Measurements from ENCODE around the gene EDN2.

EDN2 gene

DNA sequence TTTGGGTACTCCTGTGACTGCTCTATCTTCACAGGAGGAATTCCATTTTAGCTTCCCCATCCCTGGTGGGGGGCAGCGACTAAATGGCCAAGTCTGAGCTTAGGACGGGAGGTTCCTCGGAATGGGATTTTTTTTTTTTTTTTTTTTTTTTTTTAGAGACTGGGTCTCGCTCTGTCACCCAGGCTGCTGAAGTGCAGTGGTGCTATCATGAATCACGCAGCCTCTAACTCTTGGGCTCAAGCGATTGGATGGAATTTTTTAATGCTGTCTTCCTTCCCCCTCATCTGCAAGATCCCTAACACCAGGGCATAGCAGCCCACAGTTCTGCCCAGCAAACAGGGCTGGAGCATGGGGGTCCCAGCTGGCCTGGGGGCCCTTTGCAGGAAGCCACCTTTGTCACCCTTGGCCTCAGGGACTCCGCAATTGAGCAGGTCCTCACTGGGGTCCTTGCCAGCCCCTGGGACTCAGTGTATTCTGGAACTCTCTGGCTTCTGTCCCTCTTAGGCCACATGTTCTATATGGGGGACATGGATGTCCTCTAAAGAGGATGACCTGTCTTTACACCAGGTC lies 13.1 kb upstream of the EDN2 start:
- no peak for DNase-seq

DNA sequence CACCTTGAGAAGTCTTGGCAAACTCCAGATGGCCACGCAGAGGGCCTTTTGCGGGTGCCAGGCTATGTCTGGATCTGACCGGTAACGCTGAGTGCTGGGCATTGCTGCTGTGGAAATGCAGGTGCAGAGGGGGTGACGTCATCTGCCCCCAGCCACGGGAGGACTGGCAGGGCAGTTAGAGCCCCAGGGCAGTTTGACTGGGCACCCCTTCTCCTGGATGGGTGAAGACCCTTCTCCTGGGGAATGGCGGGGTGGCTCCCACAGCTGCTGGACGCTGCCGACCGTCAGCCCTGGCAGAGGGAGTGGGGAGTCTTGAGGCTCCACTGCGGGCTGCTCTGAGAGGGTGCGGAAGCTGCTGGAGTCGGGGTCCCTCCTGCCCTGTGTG lies 12.6 kb upstream of the EDN2 start:
- no peak for DNase-seq

DNA sequence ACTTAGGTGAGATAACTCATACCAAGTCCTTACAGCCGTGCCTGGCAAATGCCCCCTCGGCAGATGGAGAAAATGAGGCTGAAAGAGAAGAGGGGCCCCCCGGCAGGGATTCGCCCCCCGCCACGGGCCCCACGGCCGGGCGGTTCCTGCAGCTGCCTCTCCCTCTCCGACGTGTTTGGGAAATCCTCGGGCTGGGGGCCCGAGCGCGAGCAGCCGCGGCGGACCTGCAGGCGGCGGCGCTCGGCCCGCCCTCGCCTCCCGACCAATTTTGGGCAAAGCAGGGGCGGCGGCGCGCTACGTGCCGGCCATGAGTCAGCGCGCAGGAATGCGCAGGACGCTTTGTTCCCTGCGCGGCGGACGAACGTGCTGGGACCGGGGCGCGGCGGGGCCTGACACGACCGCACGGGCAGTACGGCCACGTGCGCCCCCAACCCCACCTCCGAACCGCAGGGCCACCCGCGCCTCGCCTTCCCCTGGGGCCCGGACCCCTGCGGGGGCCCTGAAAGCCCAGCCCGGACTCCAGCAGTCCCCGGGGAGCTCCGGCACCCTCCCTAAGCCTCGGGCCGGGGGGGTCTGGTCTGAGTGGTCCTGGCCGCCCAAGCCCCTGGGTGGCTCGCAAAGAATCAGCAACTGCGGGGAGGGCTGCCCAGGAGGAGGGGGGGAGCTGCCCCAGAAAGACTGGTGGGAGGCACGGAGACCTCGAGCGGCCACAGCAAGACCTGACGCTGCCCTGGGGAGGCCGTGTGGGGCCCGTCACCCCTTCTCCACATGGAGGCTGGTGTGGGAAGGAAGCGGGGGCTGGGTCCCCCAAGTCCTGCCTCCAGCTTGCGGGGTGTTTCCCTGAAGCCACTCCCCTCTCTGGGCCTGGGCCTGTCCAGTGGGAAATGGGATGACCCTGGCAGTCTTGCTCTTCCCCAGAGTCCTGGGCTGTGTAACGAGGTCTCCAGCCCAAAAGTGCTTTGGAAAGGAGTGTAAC lies 11.9 kb upstream of the EDN2 start:
- DNase-seq, result peak; percentile 94

DNA sequence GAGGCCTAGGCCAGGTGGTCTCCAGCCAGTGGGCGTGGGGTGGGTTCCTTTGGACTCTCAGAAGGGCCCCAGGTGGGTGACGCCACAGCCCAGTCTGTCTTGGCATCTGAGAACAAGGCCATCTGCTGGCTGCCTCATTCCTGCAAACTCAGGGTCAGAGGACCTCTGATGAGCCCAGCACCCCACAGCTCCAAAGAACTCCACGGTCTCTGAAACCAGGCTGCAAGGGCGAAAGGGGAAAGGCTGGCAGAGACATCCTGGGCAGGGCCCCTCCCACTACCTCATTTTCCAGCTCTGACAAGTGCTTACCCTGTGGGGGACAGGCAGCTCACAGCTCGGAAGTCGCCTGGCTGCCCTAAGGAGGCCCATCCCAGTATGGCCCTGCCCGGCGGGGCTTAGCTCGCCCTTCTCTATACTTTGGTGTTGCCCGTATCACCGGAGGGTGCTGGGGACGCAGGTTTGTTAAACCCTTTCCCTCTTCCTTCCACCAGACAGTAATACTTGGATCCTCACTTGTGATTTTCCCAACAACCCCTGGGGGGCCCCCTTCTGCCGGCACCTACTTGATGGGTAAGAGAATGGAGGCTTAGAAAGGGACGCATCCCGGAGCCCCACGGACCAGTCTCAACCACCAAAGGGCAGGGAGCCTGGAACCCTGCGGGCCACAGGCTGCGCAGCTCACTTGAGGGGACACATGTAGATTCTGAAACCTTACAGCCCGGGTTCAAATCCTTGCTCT lies 10.9 kb upstream of the EDN2 start:
- peak; percentile 58 for DNase-seq

DNA sequence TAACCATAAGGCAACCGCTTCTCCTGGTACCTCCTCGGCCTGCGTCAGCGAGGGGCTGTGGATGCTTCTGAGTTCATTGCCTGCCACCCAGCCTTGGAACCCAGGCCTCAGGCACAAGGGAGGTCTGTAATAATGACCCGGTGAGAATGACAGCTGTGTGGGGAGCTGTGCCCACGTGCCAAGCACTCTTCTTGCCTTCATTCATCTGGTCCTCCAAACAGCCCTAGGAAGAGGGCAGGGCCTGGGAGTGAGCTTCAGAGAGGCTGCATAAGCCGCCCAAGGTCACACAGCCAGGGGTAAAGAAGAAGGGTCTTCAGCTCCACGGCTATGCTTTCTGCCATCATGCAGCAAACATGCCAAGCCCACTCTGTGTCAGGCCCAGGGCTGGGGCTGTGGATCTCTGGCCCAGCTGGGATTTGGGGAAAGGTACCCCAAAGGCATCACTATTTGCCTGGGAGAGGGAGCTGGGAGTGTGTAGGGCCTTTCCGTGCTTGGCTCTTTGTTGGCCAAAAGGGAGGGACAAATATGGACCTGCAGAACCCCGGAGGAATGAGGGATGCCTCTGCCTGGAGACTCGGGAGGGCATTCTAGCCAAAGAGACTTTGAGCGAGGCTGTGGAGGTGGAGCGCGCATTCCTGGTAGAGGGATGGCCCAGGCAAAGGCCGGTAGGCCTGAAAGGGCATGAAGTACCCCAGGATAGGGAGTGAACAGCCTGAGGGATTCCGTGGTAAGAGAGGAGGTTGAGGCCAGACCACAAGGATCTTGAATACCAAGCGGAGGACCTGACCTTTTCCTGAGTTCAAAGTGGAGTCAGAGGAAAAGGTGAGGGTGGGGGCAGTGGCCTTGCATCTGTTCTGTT lies 10.1 kb upstream of the EDN2 start:
- DNase-seq, result no peak

DNA sequence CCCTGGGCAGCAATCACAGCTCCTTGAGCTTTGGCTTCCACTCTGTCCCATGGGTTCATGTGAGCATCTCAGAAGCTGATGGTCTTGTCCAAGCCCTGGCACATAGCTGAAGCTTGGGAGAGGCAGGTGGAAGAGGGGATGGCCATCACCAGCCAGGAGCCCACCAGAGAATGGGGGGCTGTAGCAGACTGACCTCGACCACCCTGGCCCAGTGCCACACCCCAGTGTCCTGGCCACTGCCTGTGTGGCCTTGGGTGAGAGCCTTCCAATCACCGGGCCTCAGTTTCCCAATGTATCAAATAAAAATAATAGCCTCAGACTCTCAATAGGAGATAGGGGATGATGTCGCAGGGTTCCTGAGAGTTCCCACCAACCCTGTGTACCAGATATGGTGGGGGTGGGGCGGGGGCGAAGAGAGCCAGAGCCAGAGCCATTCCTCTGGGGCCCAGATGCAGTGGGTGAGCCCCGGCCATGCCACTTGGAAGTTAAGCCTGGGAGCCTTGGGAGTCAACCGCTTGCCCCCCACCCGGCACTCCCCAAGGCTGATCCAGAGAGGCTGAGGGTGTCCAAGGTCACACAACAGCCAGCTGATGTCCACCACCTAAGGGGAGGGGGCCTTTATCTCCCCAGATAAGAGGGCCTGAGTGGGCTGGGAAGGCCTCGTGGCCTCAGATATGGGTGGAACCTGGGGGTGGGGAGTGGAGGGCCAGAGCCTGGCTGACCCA lies 9.3 kb upstream of the EDN2 start:
- DNase-seq, result no peak

DNA sequence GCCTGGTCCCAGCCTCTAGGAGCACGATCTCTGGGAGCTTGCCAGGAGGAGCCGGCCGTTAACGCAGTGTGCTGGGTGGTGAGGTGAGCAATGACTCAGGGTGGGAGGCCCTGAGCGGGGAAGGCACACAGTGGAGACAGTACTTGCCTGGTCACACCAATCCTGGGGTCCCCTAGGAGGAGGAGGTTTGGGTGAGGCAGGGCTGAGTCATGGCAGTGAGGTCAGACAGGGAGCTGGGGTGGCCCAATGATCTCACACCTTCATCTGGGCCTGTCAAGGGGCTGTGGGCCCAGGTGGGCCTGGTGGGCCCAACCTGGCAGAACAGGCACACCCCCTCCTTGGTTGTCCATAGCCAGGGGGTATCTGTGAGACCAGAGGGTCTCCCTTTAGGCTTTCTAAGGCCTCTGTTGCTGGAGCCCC lies 8.6 kb upstream of the EDN2 start:
- peak; percentile 97 for DNase-seq

DNA sequence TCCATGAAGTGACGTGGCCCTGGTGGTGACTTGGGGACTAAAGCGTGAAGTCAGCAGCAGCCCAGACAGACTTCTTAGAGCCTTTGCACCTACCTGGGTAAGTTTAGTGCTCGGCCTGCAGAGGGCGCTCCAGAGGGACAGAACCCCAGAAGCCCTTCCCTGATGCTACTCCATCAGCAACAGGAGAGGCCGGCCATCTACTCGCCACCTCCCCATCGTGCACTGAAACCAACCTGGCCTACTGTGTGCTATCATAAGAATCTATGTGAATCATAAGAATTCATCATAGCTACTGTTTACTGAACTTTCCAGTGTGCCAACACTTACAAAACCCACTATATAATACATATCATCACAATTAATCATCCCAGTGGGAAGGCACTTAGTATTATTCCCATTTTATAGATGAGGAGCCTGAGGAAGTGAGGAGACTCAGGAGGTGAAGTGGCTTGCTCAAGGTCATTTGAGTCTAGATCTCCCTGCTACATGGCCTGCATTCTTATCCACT lies 7.9 kb upstream of the EDN2 start:
- DNase-seq, result no peak

GRCh38 chr1:41490911-41491310 lies 6.4 kb upstream of the EDN2 start:
- no peak for DNase-seq

DNA sequence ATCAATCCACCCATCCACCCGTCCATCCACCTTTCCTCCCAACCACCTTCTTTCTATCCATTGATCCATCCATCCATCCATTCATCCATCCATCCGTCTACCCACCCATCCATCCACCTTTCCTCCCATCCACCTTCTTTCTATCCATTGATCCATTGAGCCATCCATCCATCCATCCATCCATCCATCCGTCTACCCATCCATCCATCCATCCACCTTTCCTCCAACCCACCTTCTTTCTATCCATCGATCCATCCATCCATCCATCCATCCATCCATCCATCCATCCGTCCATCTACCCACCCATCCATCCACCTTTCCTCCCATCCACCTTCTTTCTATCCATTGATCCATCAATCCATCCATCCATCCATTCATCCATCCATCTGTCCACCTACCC lies 5.1 kb upstream of the EDN2 start:
- no peak for DNase-seq

GRCh38 chr1:41488040-41488951 lies 3.8 kb upstream of the EDN2 start:
- no peak for DNase-seq

DNA sequence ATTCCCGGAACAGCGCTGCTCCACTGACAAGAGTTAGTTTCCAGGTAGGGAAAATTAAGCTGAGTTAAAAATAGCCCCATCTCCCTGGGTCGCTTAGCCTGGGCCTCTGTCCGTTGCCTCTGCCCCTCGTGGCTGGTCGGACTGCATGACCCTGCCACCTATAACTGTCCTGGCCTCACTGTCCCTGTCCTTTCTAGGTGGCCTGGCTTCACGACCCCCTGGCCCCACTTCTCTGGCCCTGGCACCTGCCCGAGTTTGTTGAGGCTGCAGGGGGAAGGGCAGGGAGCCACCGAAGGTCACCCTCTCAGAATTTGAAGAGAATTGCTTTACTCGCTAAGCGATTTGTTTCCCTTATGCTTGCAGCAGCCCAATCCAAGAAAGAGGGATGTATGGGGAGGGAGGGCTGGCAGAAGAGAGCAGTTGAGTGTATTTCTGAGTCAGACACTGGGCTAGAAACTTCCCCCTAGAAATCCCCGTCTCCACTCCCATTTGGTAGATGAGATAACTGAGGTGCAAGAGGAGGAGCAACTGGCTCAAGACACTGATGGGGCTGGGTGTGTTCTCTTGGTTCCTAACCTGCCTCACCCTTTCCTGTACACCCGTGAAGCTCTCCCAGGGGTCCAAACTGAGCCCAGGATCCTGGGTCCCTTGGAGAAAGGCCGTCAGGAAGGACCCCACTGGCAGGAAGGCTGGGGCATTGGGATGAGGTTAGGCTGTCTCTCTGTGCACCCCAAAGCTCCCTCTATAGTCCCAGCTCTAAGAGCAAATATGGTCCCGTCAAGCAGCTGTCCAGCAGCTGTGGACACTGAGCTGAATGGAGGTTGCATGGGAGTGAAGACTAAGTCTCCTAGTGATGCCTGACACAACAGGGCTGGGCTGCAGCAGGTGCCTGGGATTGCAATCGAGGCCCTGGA lies 2.9 kb upstream of the EDN2 start:
- DNase-seq, result peak; percentile 65

DNA sequence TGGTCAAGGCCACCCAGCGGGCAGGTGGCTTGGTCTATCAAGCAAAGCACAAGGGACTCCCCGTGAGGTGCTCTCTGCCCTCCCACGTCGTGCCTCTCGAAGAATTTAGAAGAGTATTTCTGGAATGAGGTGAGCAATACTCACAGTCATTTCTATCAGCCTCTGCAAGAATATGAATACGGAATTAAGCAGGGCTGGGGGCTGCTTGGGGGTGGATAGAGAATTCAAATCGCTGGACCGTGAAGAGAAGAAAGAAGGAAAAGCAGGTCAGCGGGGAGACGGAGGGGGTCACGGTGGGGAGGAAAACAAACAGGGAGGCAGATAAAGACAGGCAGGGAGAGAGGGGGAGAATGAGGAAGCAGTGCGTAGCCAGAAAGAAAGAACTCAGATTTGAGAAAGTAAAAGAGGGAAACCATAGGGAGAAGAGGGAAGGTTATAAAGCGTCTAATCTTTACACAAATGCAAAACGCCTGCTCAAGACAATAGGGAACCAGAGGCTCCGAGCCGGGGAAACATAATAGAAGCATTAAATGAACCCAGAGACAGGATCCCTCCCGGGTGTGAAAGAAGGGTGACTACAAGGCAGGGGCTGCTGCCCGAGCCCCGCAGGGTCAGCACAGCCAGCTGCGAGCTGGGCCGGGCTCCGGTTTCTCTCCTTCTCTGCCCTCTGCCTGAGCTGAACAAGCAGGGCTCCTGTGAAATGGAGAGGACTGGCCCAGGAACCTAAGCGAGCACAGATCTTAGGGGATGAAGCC lies 2.1 kb upstream of the EDN2 start:
- DNase-seq, result peak; percentile 90

DNA sequence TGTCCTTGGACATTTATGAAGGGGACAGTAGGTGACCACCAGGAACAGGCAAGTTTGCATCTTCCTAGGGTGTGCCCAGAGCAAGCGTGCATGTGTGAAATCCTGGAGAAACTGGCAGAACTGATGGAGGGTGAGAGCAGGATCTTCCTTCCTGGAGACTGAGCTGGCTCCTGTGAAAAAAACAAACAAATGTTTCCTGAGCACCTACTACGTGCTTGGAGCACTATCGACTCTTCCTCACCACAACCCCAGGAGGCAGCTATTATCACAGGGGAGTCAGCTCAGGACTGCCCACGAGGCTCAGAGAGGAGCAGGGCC lies 1.5 kb upstream of the EDN2 start:
- no peak for DNase-seq

DNA sequence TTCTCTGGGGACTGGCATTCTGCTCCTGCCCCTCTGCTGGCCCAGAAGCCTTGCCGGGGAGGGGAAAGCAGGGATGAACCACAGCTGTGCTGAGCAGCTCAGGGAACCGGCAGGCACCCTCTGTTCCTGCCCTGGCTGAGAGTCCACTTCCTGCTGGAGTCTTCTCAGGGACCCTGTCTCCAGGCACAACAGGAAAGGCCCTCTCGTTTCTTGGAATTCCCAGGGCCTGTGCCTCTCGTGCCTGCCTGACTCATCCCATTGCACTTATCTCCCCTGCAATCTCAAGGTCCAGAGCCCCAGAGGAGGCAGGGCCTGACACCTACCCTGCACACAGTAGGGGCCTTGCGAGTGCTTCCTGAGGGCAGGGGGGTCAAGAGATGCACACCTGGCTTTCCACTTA lies 1.1 kb upstream of the EDN2 start:
- DNase-seq, result peak; percentile 90

- no peak for DNase-seq
These were observed 502 bp downstream of the EDN2 start for GRCh38 chr1:41483960-41484401.

GRCh38 chr1:41483001-41483850 lies 1.3 kb downstream of the EDN2 start:
- DNase-seq, result no peak

Measured in fibroblast of skin of right biceps (primary cell).